A549 (cell line): ENCODE results near the gene NEBL.

ENCODE experiments used
- BHLHE40 ChIP-seq: IDR thresholded peaks from 2 replicates; pipeline ENCODE4 v1.6.1; 2012; ENCODE audit warnings: low read depth, low read length, inconsistent platforms
- CEBPB ChIP-seq, 2 experiments: fragments of >200 bp in 1 of 2; sonication (Bioruptor Twin) in 1 of 2; formaldehyde crosslinking in 1 of 2; IDR thresholded peaks; 2 replicates each; pipeline ENCODE4 v1.6.1; 2012 to 2016
- CTCF ChIP-seq: fragments of >200 bp; sonication (Bioruptor Twin); formaldehyde crosslinking; IDR thresholded peaks from 3 replicates; pipeline ENCODE4 v1.5.1; 2016
- MAFK ChIP-seq: fragments of 450-650 bp; IDR thresholded peaks from 2 replicates; pipeline ENCODE4 v1.6.1; 2014; ENCODE audit not compliant: partially characterized antibody
- MAX ChIP-seq: IDR thresholded peaks from 2 replicates; pipeline ENCODE4 v1.6.1; 2012
- MAZ ChIP-seq: fragments of 150-350 bp; IDR thresholded peaks from 2 replicates; pipeline ENCODE4 v1.6.1; 2014; ENCODE audit warnings: antibody characterized with exemption, low read depth, low read length, borderline replicate concordance
- NR3C1 ChIP-seq: fragments of >200 bp; sonication (Bioruptor Twin); formaldehyde crosslinking; IDR thresholded peaks from 3 replicates; pipeline ENCODE4 v1.6.1; 2017
- POLR2A ChIP-seq: IDR thresholded peaks from 2 replicates; pipeline ENCODE4 v1.6.1; 2012; ENCODE audit warnings: mild to moderate bottlenecking, low read length
- RAD21 ChIP-seq, 2 experiments: fragments of >200 bp in 1 of 2; sonication (Bioruptor Twin) in 1 of 2; formaldehyde crosslinking in 1 of 2; IDR thresholded peaks in 1 of 2; conservative IDR thresholded peaks in 1 of 2; 2 replicates in 1 of 2; 3 replicates in 1 of 2; pipeline ENCODE4 v1.6.1; 2012 to 2018; ENCODE audit warnings: inconsistent platforms in 1 of 2
- REST ChIP-seq: fragments of 200-600 bp; sonication (generic); IDR thresholded peaks from 2 replicates; pipeline ENCODE4 v1.6.1; 2016; ENCODE audit warnings: antibody characterized with exemption, mild to moderate bottlenecking, moderate library complexity

GRCh38 chr10:20883552-20883951, 13.6 kb downstream of the NEBL start:
- peak; percentile 96 for TF ChIP-seq MAFK
- no peak for TF ChIP-seq CTCF
- TF ChIP-seq RAD21 (conservative IDR thresholded peaks at IDR 0.05 in 1 of 2, IDR thresholded peaks at IDR 0.05 in 1 of 2), result no peak
- no peak for TF ChIP-seq CEBPB (IDR thresholded peaks at IDR 0.05)
- TF ChIP-seq NR3C1, result no peak
- no peak for TF ChIP-seq BHLHE40
- TF ChIP-seq MAZ, result no peak
- no peak for TF ChIP-seq POLR2A
- TF ChIP-seq MAX, result no peak
- TF ChIP-seq REST, result no peak
